ENCODE measurements around the gene RAB30. TPM values are rescaled to one million over a fixed set of nuclear protein-coding genes. Genes with fewer than 3 reads are reported as not detected.

RAB30 gene
- total and polyA plus RNA-seq, 5 donors from 2014 or later, result 13.3 to 66.3 (median 22.2) TPM

- H3K27ac ChIP-seq (ENCODE audit: insufficient read depth, low read length, poor library complexity, severe bottlenecking), result no peak overlapping the region
- no peaks in the 10 kb centered on the region for H3K9me3 Mint-ChIP-seq
- H3K4me1 Mint-ChIP-seq, result peaks cover 25 to 49% (median 40%) of the 10 kb centered on the region in 4 donors
- H3K27ac Mint-ChIP-seq, result no peak overlapping the region
- H3K4me1 ChIP-seq (ENCODE audit: control insufficient read depth, insufficient read depth, low read length, poor library complexity, severe bottlenecking), result peaks cover 18% of the 10 kb centered on the region
- H3K9me3 ChIP-seq (ENCODE audit: control insufficient read depth in 2 of 2, low read length in 2 of 2), result no peaks in the 10 kb centered on the region
- peaks cover 5% of the 10 kb centered on the region for H3K36me3 ChIP-seq (ENCODE audit: control insufficient read depth, insufficient read depth, low read length)
- H3K4me3 ChIP-seq (ENCODE audit: low read depth, low read length), result no peak overlapping the region
- H3K4me3 Mint-ChIP-seq, result peak overlapping the region in 1 of 4 donors; percentile 31
- peaks cover 13% of the 10 kb centered on the region for H3K36me3 Mint-ChIP-seq
- H3K27me3 ChIP-seq (ENCODE audit: control insufficient read depth, insufficient read depth, low read length), result no peaks in the 10 kb centered on the region
- no peaks in the 10 kb centered on the region for H3K27me3 Mint-ChIP-seq
- ATAC-seq (ENCODE audit: low read depth in 2 of 2) (no peak), DNase-seq (no peak)
Measured at GRCh38 chr11:83026229-83026628, 45.5 kb downstream of the RAB30 start.

GRCh38 chr11:83025267-83025704 lies 46.4 kb downstream of the RAB30 start:
- Mint-ChIP-seq H3K4me1 (peaks cover 25 to 49% (median 40%) of the 10 kb centered on the region in 4 donors), H3K9me3 (no peaks in the 10 kb centered on the region), H3K4me3 (no peak overlapping the region), H3K27me3 (no peaks in the 10 kb centered on the region), H3K27ac (no peak overlapping the region), H3K36me3 (peaks cover 9% of the 10 kb centered on the region)
- Histone ChIP-seq H3K4me3 (ENCODE audit: low read depth, low read length) (peak overlapping the region; percentile 9), H3K27me3 (ENCODE audit: control insufficient read depth, insufficient read depth, low read length) (no peaks in the 10 kb centered on the region), H3K9me3 (ENCODE audit: control insufficient read depth in 2 of 2, low read length in 2 of 2) (no peaks in the 10 kb centered on the region), H3K36me3 (ENCODE audit: control insufficient read depth, insufficient read depth, low read length) (peaks cover 5% of the 10 kb centered on the region), H3K4me1 (ENCODE audit: control insufficient read depth, insufficient read depth, low read length, poor library complexity, severe bottlenecking) (peaks cover 18% of the 10 kb centered on the region), H3K27ac (ENCODE audit: insufficient read depth, low read length, poor library complexity, severe bottlenecking) (no peak overlapping the region)
- DNase-seq, result peak in 1 of 3 donors; percentile 38
- ATAC-seq (ENCODE audit: low read depth in 2 of 2), result peak in 1 of 2 donors; percentile 37

- Mint-ChIP-seq H3K4me3 (peak overlapping the region in 2 of 4 donors; percentile 10 to 20), H3K9me3 (no peaks in the 10 kb centered on the region), H3K36me3 (peaks cover 6% of the 10 kb centered on the region), H3K4me1 (peaks cover 25 to 50% (median 41%) of the 10 kb centered on the region in 4 donors), H3K27me3 (no peaks in the 10 kb centered on the region), H3K27ac (no peak overlapping the region)
- Histone ChIP-seq H3K36me3 (ENCODE audit: control insufficient read depth, insufficient read depth, low read length) (peaks cover 5% of the 10 kb centered on the region), H3K27ac (ENCODE audit: insufficient read depth, low read length, poor library complexity, severe bottlenecking) (no peak overlapping the region), H3K4me1 (ENCODE audit: control insufficient read depth, insufficient read depth, low read length, poor library complexity, severe bottlenecking) (peaks cover 18% of the 10 kb centered on the region), H3K9me3 (ENCODE audit: control insufficient read depth in 2 of 2, low read length in 2 of 2) (no peaks in the 10 kb centered on the region), H3K4me3 (ENCODE audit: low read depth, low read length) (no peak overlapping the region), H3K27me3 (ENCODE audit: control insufficient read depth, insufficient read depth, low read length) (no peaks in the 10 kb centered on the region)
- DNase-seq (no peak), ATAC-seq (ENCODE audit: low read depth in 2 of 2) (no peak)
Measured at GRCh38 chr11:83024270-83024854, 47.3 kb downstream of the RAB30 start.

GRCh38 chr11:83023410-83023809 lies 48.3 kb downstream of the RAB30 start:
- Mint-ChIP-seq H3K27me3 (no peaks in the 10 kb centered on the region), H3K4me1 (peaks cover 23 to 50% (median 37%) of the 10 kb centered on the region in 4 donors), H3K27ac (peak overlapping the region in 1 of 3 donors; percentile 59), H3K4me3 (peak overlapping the region in 1 of 4 donors; percentile 62), H3K9me3 (no peaks in the 10 kb centered on the region), H3K36me3 (peaks cover 9% of the 10 kb centered on the region)
- Histone ChIP-seq H3K4me1 (ENCODE audit: control insufficient read depth, insufficient read depth, low read length, poor library complexity, severe bottlenecking) (peaks cover 18% of the 10 kb centered on the region), H3K4me3 (ENCODE audit: low read depth, low read length) (no peak overlapping the region), H3K36me3 (ENCODE audit: control insufficient read depth, insufficient read depth, low read length) (peaks cover 5% of the 10 kb centered on the region), H3K27ac (ENCODE audit: insufficient read depth, low read length, poor library complexity, severe bottlenecking) (no peak overlapping the region), H3K27me3 (ENCODE audit: control insufficient read depth, insufficient read depth, low read length) (no peaks in the 10 kb centered on the region), H3K9me3 (ENCODE audit: control insufficient read depth in 2 of 2, low read length in 2 of 2) (no peaks in the 10 kb centered on the region)
- ATAC-seq (ENCODE audit: low read depth in 2 of 2) (no peak), DNase-seq (no peak)

- H3K36me3 Mint-ChIP-seq, result peaks cover 17% of the 10 kb centered on the region
- DNase-seq, result no peak
- no peak overlapping the region for H3K4me3 Mint-ChIP-seq
- Histone ChIP-seq H3K27me3 (ENCODE audit: control insufficient read depth, insufficient read depth, low read length) (no peaks in the 10 kb centered on the region), H3K36me3 (ENCODE audit: control insufficient read depth, insufficient read depth, low read length) (peaks cover 5% of the 10 kb centered on the region), H3K27ac (ENCODE audit: insufficient read depth, low read length, poor library complexity, severe bottlenecking) (no peak overlapping the region), H3K4me3 (ENCODE audit: low read depth, low read length) (no peak overlapping the region), H3K9me3 (ENCODE audit: control insufficient read depth in 2 of 2, low read length in 2 of 2) (no peaks in the 10 kb centered on the region), H3K4me1 (ENCODE audit: control insufficient read depth, insufficient read depth, low read length, poor library complexity, severe bottlenecking) (peaks cover 18% of the 10 kb centered on the region)
- H3K27me3 Mint-ChIP-seq, result no peaks in the 10 kb centered on the region
- peaks cover 15 to 45% (median 29%) of the 10 kb centered on the region in 4 donors for H3K4me1 Mint-ChIP-seq
- no peaks in the 10 kb centered on the region for H3K9me3 Mint-ChIP-seq
- peak overlapping the region in 1 of 3 donors; percentile 29 for H3K27ac Mint-ChIP-seq
- ATAC-seq (ENCODE audit: low read depth in 2 of 2), result no peak
Measured at GRCh38 chr11:83021780-83022125, 49.9 kb downstream of the RAB30 start.

GRCh38 chr11:83020942-83021779 lies 50.5 kb downstream of the RAB30 start:
- Histone ChIP-seq H3K27me3 (ENCODE audit: control insufficient read depth, insufficient read depth, low read length) (no peaks in the 10 kb centered on the region), H3K4me1 (ENCODE audit: control insufficient read depth, insufficient read depth, low read length, poor library complexity, severe bottlenecking) (peaks cover 18% of the 10 kb centered on the region), H3K9me3 (ENCODE audit: control insufficient read depth in 2 of 2, low read length in 2 of 2) (no peaks in the 10 kb centered on the region), H3K36me3 (ENCODE audit: control insufficient read depth, insufficient read depth, low read length) (peaks cover under 1% of the 10 kb centered on the region), H3K27ac (ENCODE audit: insufficient read depth, low read length, poor library complexity, severe bottlenecking) (no peak overlapping the region), H3K4me3 (ENCODE audit: low read depth, low read length) (no peak overlapping the region)
- Mint-ChIP-seq H3K4me1 (peaks cover 15 to 42% (median 25%) of the 10 kb centered on the region in 4 donors), H3K9me3 (no peaks in the 10 kb centered on the region), H3K36me3 (peaks cover 13% of the 10 kb centered on the region), H3K27ac (peak overlapping the region in 1 of 3 donors; percentile 29), H3K4me3 (no peak overlapping the region), H3K27me3 (no peaks in the 10 kb centered on the region)
- ATAC-seq (ENCODE audit: low read depth in 2 of 2) (no peak), DNase-seq (no peak)

- Mint-ChIP-seq H3K4me3 (no peak overlapping the region), H3K36me3 (peaks cover 18% of the 10 kb centered on the region), H3K27ac (no peak overlapping the region), H3K4me1 (peaks cover 19 to 40% (median 22%) of the 10 kb centered on the region in 4 donors), H3K27me3 (no peaks in the 10 kb centered on the region), H3K9me3 (no peaks in the 10 kb centered on the region)
- Histone ChIP-seq H3K4me1 (ENCODE audit: control insufficient read depth, insufficient read depth, low read length, poor library complexity, severe bottlenecking) (peaks cover 11% of the 10 kb centered on the region), H3K36me3 (ENCODE audit: control insufficient read depth, insufficient read depth, low read length) (no peaks in the 10 kb centered on the region), H3K27ac (ENCODE audit: insufficient read depth, low read length, poor library complexity, severe bottlenecking) (no peak overlapping the region), H3K27me3 (ENCODE audit: control insufficient read depth, insufficient read depth, low read length) (no peaks in the 10 kb centered on the region), H3K9me3 (ENCODE audit: control insufficient read depth in 2 of 2, low read length in 2 of 2) (no peaks in the 10 kb centered on the region), H3K4me3 (ENCODE audit: low read depth, low read length) (no peak overlapping the region)
- DNase-seq, result no peak
- no peak for ATAC-seq (ENCODE audit: low read depth in 2 of 2)
Measured at GRCh38 chr11:83019888-83020579, 51.7 kb downstream of the RAB30 start.
